ENCODE measurements around the gene PIP5K1C.
"Not testable (repeated sequence)": the region's sequence is repeated elsewhere in the genome, so short reads cannot be mapped to it uniquely, and the experiment has no call there.

PIP5K1C gene

DNA sequence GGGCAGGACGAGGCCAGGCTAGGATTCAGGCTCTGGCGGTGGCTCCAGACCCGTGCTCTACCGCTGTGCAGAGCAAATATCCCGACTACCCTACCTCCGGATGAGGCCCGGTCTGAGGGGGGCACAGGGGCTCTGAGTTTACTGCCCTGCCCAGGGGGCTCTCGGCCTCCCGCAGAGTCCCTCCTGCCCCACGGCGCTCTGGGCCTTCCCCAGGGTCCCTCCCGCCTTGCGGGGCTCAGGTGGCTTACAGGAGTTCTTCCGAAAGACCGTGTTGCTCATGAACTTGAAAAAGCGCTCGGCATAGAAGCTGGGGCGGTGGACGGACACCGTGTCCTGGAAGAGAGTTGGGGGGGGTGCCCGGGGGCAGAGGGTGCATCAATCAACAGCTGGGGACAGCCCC lies 54.5 kb downstream of the PIP5K1C start:
- DNase-seq (ENCODE audit: low read depth), result no peak

DNA sequence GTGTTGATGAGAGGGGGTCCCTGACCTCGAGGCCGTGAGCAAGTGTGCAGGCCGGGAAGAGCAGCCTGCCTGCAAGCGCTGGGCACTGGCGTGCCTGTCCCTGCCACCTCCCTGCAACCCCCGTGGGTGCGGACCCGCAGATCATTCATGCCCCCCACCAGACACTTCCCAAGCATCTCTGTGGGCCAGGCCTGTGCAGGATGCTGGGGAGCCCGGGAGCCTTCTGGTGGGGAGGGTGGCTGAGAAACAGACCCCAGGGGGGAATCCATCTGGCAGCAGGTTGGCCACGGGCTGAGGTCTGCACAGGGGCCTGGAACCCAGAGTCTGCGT lies 55.2 kb downstream of the PIP5K1C start:
- no peak for DNase-seq (ENCODE audit: low read depth)

DNA sequence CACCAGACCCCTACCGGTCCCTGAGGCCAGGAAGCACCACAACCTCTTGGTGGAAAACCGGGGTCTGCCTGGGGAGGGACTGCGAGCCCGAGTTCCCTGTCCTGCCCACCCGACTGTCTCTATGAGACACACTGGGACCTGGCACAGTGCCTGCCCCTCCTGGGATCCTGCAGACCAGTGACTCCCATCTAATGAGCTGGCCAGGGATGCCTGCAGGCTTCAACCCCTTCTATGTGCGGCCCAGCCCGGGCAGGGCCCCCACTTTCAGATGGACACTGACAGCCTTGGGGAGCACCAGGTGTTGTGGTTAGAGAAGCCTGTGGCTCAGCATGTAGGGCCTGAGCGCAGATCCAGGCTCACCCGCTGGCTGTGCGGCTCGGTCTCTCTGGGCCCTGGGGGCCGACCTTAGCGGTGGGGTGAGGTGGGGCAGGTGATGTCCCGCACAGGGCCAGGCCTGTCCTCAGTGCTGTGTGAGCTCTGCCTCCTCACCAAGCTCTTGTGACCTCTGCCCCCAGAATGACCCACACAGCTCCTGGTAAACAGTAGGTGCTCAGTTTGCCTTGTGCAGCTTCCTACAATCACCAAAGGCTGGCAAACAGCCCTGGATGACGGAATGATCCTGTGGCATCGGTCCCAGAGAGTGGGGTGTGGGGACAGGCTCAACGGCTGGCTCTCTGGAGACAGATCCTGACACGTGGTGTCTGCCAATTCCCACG lies 55.8 kb downstream of the PIP5K1C start:
- no peak for DNase-seq (ENCODE audit: low read depth)

DNA sequence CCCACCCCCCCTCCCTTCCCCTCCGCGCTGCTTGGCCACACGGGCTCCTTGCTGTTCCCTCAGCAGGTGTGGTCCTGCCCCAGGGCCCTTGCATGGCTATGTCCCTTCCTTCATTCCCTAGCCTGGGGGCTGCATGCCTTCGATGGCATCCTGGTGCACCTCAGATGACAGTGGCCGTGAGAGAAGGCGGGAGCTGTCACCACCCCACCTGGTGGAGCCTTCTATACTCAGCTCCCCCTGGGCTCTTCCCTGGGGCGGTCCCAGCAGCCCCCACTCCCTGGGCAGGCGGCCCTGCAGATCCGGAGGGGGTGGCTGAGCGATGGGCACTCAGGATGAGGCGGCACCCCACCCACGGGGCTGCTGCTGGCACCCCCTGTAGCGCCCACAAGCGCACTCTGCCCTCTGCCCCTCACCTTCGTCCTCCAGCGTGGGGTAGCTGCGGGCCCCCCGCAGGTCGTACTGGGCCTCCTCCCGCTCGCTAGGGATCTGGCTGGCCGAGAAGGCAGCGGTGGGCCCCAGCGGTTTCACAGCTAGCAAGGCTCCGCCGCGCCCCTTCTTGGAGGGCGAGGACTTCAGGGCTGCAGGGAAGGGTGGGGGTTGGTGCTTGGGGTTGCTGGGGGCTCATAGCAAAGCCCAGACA lies 56.5 kb downstream of the PIP5K1C start:
- no peak for DNase-seq (ENCODE audit: low read depth)

DNA sequence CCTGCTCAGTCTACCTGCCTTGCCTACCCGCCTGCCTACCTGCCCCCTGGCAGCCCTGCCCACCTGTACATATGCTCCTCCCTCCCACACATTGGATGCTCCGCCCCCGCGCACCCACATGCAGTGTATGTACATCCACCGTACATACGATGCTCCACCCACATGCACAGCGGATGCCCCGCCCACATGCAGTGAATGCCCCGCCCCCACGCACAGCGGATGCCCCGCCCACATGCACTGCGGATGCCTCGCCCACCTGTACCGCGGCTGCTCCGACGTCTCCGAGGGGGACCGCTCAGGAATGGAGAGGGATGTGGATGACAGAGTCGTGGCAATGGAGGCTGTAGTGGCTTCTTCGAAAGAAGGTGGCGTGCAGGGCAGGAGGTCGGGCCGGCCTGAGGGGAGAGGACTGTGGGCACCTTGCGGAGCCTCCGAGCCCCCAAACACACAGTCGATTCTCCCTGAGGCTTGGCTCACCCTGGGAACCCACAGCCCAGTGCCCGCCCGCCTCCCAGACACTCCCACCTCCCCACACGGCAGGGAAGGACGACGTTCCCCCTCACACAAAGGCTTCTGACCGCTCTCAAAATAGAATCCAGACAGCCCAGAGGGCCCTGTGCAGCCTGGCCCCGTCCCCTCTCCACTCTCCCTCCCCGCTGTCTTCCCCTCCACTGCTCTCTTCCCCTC lies 57.1 kb downstream of the PIP5K1C start:
- DNase-seq (ENCODE audit: low read depth), result no peak

DNA sequence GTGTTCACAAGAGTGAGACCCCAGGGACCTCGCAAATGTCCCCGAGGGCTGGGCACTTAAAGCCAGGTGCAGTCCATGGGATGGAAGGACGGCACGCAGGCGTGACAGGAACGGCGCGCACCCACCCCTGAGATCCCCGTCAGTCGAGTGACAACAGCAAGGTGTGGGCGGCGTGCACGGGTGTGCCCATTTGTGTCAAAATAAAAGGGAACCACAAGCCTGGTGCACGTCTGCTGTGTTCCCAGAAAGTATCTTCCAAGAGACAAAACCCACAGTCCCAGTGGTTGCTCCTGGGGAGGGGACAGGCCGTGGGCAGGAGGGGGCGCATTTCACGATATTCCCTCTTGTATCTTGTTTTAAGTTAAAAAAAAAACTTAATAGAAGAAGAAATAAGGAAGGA lies 58.0 kb downstream of the PIP5K1C start:
- DNase-seq (ENCODE audit: low read depth), result no peak

DNA sequence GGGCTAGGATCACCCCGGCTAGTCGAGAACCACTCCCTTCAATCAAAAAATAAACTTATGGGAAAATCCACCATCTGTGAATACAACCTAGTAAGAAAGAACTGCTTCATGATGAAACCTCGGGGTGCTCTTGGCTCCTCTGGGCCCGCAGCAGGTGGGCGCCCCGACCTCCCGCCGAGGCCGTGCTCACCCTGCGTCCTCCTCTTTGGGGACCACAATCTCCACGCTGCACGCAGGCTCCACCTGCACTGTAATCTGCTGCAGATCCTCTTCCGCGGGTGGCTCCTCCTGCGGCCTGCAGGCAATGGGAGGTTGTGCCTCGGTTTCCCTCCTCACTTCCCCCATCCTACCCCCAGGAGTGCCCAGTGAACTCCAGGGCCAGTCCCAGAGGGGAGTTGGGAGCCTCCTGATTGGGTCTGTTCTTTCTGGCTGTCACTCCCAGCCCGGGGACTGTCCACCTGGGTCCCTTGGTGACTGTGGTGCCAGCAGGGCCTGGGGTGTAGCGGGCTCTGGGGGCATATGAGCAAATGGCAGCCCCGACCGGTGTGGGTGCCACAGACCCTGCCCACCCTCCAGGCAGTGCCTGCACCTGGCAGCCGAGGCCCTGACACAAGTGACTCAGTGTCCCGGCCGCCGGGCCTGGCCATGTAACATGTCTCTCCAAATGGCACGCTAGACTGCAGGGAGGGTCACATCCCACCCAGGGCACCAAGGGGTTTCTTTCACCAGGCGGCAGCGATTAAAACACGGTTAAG lies 58.6 kb downstream of the PIP5K1C start:
- DNase-seq (ENCODE audit: low read depth), result no peak

DNA sequence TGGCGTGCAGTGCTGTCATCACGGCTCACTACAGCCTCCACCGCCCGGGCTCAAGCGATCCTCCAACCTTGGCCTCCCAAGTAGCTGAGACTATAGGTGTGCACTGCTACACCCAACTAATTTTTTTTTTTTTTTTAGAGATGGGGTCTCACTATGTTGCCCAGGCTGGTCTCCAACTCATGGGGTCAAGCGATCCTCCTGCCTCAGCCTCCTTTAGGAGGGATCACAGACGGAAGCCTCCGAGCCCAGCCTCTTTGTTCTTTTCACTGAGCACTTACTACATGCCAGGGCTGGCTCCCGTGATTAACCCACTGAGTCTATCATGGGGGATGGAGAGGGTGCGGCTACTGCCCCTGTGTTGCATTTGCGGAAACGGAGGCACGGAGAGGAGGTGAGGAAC lies 60.8 kb downstream of the PIP5K1C start:
- no peak for DNase-seq (ENCODE audit: low read depth)

DNA sequence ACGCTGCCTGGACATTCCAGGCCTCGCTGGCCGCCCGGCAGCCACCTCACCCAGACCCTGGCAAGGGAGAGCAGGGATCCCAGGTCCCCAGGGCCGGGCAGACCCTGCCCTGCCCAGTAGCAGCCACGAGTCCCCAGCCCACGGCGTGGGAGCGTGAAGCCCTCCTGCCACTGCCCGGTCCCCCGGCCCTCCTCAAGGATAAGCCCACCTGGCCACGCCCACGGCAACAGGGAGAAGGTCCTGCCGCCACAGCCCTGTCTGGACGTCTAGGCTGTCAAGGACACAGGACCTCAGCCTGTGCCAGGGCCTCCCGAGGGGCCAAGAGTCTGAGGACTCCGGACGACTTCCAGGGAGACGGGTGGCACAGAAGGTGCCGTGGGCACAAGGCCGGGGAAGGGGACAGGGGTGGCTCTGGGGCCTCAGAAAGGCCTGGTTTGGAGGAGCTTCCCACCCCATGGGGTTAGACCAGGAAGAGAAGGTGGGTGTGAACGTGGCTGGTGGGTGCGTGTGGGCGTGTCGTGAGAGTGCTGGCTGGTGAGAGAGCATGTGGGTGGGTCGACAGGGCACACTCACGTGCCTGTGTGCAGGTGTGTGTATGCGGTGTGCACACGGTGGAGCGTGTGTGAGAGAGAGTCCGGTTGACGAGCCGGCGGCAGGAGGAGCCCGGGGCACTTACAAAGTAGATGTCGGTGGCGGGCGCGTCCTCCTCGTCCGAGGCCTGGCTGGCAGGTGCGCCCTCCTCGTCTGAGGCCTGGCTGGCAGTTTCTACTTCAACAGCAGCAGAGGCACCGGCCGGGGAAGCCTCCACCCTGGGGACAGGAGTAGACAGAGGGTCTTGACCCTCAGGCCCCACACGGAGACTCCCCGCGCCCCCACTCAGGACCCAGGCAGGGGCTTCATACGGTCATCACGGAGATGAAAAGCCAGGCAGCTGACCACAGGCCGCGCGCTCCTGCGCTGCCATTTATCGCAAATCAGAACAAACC lies 61.8 kb downstream of the PIP5K1C start:
- no peak for DNase-seq (ENCODE audit: low read depth)

DNA sequence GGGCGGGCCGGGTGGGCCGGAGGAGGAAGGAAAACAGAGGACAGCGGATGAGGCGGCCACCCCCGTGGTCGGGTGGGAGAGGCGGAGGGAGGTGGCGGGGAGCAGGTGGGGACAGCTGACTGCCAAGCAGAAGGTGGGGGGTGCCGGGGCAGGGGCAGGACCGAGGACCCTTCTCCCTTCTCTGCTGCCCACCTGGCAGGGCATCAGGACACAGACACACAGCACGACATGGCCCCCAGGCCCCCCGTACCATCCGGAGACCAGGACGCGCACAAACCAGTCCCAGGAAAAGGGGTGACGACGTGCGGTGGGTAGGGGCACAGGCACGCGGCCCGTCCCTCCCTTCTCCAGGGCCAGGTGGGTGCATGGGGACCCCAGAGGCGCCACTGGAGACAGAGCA lies 62.6 kb downstream of the PIP5K1C start:
- no peak for DNase-seq (ENCODE audit: low read depth)

DNA sequence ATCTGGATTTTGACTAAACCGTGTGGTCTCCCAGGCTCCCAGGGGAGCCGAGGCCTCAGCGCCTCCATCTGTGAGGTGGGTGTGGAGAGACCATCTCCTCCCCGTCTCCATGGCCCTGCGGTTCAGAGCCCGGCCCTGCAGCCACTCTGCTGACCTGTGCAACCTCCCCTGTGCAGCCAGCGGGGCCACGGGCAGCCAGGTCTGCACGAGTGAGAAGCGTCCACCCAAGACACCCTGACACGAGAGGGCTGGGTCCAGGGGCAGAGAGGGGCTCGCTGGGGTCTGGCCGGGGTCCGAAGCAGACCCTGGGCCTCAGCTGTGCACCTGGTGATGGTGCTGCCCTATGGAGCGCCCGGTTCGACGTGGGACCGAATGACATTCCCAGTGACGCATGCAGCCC lies 63.3 kb downstream of the PIP5K1C start:
- DNase-seq (ENCODE audit: low read depth), result no peak

DNA sequence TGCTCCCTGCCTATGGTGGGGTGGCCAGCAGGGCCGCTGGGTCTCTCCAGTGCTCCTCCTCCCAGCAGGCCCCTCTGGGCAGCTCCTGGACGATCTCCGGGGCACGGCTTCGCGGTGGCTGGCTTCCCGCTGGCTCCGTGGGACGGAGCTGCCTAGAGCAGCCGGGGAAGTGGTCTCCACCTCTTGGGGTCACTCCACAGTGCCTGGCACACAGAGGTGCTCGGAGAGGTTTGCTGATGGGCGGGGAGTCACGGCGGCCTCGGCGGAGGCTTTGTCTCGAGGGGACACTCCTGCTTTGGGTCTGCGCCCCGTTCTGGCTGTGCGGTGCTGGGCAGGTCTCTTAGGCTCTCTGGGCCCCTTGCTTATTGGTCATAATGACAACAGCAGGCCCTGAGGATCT lies 63.8 kb downstream of the PIP5K1C start:
- no peak for DNase-seq (ENCODE audit: low read depth)

DNA sequence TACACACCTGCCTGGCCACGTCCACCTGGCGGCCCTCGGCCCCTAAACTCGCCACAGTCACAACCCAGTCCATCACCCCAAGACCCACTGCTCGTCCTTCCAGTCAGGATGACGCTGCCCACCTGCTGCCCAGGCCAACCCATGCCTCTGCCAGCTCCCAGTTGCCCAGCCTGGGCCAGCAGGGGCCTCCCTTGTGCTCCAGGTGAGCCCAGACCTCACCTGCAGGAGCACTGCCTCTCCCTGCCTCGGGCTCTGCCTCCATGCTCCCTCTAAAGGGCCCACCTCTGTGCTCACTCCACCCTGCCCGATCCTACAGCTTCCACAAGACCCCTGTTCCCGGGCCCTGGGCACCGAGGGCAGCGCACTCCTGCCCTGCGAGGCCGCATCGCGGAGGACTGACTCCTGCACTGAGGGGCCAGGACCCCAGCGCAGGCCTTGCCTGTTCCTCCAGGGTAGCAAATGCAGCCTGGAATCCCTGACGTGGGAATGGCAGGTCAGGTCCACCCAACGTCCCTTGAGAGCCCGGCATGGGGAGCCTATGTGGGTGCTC lies 65.7 kb downstream of the PIP5K1C start:
- DNase-seq (ENCODE audit: low read depth), result no peak

DNA sequence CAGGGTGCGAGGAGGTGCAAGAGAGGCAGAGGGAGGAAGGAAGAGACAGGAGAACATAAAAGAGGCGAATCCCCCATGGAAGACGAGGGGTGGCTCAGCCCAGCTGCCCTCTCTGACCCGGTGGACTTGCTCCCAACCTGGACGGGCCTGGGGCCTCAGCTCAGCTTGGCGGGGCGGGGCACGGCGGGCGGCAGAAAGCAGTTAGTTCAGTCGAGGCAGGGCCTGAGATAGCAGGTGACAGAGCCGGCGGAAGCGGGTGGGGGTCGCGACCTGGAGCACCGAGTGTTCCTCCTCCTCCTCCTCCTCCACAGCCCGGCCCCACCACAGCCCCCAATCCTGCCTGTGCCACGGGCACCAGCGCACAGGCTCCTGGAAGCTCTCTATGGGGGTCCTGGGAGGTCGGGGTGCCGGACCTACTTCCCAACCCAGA lies 66.7 kb downstream of the PIP5K1C start:
- DNase-seq (ENCODE audit: low read depth), result no peak

DNA sequence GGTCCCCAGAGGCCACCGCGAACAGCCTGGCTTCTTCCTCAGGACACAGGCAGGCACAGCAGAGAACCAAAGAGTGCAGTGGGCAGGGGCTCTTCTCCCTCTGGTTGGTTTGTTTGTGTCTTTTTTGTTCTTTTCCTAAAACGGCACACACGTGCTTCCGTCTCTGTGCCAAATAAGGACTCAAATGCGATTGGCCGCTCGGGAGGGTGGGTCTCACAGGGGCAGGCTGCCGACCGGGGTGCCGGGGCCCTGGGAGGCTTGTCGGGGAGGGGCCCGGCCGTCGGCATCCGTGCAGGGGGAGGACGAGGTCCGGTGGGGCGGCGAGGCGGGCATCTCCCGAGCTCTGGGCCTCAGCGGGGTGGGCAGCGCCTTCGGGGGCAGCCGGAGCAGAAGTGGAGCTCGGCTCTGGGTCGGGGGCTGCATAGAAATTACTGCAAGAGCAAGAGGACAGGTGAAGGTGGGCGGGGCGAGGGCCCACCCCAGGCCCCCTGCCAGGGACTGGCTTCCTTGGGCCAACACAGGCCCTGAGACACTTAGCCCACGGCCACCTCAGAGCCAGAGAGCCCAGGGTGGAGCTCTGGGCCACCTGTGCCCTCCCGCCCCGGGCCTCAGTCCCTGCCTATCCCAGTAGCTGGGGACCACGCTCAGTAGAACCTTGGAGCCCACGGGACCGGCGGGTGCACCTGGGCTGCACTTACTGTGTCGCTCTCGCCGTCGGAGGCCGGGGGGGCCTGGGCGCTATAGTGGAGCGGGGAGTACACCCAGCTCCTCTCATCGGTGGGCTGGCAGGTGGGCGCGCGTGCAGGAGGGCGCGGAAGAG lies 67.3 kb downstream of the PIP5K1C start:
- DNase-seq (ENCODE audit: low read depth), result no peak

DNA sequence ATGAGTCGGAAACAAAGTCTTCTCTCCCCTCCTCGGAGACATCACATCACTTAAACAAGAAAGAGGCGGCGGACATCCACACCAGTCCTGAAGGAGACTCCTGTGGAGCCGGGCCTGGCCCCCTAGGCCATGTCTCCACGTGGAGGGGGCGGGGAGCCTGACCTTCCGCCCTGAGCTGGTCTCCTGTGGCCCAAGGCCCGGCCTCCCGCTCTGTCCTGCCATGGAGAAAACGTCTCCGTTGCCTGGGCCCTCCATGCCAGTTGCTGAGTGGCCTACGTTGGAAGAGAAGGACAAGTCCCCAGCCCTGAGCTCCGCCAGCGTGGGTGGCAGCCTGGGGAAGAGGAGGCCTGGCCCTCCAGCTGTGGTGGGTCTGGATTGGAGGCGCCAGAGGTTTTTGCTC lies 68.2 kb downstream of the PIP5K1C start:
- no peak for DNase-seq (ENCODE audit: low read depth)

DNA sequence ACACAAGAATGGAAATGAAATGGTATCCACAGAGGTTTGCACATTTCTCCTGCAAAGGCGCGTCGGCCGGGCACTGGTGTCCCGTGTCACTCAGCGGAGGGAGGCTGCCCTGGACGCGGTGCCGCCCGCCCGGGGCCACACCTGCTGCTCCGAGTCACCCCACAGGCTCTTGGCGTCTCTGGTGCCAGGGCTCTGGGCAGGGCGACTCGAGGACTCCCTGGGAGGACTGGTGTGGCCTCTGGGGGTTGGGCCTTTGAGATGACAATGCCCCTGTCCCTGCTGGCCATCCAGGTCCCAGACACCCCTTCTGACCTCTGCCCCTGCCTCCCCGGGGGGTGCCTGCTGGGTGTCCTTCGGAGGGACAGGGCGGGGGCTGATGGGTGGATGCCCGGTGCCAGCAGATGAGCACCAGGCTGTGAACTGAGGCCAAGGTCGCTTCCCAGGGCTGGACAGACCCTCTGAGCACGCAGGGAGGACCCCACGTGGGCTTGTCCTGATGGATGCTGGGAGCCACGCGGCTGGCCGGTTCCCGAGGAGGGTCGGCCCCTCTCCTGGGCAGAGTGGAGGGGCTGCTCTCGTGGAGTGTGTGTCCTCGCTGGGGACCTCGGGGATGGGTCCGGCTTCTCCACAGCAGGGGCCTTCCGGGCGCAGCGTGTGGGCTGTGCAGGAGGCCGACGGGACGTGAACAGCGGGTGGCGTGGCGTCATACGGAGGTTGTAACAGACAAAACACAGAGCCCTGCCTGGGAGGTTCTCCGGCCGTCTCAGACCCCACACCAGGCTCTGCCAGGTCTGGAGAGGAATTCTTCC lies 69.0 kb downstream of the PIP5K1C start:
- DNase-seq (ENCODE audit: low read depth), result no peak

DNA sequence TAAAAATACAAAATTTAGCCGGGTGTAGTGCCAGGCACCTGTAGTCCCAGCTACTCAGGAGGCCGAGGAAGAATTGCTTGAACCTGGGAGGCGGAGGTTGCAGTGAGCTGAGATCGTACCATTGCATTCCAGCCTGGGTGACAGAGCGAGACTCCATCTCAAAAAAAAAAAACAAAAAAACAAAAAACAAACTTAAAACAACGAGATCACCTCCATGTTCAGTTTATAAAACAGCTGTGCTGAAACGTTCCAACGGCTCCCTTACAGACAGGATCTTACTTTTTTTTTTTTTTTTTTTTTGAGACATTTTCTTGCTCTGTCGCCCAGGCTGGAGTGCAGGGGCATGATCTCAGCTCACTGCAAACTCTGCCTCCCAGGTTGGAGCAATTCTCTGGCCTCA lies 71.5 kb downstream of the PIP5K1C start:
- not testable (repeated sequence) for DNase-seq (ENCODE audit: low read depth)

DNA sequence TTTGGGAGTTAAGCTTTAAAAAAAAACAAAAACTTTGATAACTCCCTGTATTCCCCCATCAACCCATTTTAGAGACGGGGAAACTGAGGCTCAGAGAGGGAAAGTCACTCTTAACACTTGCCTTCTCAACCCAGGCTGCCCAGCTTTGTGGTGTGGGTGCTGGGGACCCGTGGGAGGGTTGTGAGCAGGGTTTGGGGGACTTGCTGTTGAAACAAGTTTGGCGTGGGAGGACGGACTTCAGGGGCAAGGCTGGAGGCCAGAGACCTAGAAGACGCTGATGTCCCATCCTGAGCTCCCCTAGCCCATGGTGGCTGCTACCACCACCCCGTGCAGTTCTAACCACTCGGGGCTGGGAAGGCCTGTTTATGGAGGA lies 72.9 kb downstream of the PIP5K1C start:
- no peak for DNase-seq (ENCODE audit: low read depth)

Measured in T-helper 22 cell (primary cell).